LNCAP (cell line): ENCODE results near the gene CEP89.

Source experiments
- TF ChIP-seq, protein P1 (sequence below): fragments of 450-650 bp; IDR thresholded peaks from 2 replicates; pipeline ENCODE4 v1.5.1; 2017; ENCODE audit warnings: mild to moderate bottlenecking

CEP89 gene

DNA sequence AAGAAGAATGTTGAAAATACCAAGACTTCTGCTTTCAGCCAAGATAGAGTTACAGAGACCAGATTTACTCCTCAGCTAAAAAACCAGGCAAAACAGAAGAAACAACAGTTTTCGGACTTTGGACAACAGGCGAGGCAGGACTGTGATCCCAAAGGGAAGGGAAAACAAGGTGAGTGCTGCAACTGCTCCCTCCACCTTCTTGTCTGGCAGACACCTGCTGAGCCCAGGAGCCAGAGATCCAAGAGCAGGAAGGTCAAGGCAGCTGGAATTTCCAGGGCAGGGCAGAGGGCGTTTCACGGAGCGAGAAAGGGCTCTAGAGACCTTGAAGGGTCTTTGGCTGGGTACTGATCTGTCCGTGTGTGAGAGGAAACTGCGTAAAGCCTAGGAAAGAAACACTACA, 69.3 kb downstream of the CEP89 start:
- TF ChIP-seq, protein P1, sequence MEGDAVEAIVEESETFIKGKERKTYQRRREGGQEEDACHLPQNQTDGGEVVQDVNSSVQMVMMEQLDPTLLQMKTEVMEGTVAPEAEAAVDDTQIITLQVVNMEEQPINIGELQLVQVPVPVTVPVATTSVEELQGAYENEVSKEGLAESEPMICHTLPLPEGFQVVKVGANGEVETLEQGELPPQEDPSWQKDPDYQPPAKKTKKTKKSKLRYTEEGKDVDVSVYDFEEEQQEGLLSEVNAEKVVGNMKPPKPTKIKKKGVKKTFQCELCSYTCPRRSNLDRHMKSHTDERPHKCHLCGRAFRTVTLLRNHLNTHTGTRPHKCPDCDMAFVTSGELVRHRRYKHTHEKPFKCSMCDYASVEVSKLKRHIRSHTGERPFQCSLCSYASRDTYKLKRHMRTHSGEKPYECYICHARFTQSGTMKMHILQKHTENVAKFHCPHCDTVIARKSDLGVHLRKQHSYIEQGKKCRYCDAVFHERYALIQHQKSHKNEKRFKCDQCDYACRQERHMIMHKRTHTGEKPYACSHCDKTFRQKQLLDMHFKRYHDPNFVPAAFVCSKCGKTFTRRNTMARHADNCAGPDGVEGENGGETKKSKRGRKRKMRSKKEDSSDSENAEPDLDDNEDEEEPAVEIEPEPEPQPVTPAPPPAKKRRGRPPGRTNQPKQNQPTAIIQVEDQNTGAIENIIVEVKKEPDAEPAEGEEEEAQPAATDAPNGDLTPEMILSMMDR: no peak

DNA sequence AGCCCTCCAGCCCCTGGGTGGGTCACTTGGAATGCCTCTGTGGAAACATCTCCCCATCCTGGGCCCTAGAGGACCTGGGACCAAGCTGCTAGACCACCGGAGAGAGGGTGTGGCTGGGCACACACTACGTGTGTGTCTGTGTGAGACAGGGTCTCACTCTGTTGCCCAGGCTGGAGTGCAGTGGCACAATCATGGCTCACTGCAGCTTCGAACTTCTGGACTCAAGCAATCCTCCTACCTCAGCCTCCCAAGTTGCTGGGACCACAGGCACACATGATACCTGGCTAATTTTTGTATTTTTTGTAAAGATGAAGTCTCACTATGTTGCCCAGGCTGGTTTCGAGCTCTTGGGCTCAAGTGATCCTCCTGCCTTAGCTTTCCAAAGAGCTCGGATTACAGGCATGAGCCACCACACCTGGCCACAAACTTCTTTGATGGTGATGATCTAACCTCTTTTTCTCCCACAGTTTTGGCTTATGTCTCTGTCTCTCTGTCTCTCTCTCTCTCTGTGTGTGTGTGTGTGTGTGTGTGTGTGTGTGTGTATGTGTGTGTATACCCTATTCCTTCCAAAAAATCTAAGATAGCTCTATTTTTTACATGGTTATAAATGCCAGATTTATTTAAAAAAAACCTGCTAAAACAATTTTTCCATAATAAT, 70.1 kb downstream of the CEP89 start:
- TF ChIP-seq, protein P1: no peak

DNA sequence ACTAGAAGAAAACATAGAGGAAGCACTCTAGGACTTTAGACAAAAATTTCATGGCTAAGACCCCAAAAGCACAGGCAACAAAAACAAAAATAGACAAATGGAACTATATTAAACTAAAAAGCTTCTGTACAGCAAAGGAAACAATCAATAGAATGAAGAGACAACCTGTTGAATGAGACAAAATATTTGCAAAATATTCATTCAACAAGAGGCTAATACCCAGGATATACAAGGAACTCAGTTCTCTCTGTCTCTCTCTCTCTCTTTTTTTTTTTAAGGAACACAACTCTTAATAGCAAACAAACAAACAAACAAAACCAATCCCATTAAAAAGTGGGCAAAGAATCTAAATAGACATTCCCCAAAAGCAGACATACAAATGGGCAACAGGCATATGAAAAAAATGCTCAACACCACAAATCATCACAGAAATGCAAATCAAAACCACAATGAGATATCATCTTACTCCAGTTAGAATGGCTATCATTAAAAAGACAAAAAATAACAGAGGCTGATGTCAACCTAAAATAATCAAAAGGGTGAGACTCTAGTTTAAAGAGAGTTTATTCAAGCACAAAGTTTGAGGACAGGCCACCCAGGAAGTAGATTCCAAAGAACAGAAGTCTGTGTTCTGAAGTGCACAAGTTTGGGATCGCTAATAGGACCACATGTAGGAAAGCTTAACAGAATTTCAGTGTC, 75.1 kb downstream of the CEP89 start:
- TF ChIP-seq, protein P1: no peak

DNA sequence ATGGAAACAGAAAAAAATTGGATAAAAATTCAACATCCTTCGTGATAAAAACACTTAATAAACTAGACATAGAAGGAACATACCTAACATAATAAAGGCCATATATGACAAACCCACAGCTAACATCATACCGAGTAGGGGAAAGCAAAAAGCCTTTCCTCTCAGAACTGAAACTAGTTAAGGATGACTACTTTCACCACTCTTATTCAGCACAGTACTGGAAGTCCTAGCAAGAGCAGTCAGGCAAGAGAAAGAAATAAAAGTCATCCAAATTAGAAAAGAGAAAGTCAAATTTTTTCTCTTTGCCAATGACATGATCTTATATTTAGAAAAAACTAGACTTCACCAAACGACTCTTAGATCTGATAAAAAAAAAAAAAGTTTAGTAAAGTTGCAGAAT, 76.4 kb downstream of the CEP89 start:
- TF ChIP-seq, protein P1: no peak

DNA sequence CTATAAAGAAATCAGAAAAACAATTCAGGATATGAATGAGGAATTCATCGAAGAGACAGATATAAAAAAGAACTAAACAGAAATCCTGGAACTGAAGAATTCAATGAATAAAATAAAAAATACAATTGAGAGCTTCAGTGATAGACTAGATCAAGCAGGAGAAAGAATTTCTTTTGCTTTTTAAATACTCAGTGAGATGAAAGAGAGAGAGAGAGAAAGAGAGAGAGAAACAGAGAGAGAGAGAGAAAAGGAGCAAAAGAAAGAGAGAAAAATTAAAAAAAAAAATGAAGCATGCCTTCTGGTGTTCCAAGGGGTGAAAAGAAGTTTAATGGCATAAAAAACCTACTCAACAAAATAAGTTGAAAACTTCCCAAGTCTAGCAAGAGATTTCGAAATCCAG, 80.1 kb downstream of the CEP89 start:
- TF ChIP-seq, protein P1: no peak

DNA sequence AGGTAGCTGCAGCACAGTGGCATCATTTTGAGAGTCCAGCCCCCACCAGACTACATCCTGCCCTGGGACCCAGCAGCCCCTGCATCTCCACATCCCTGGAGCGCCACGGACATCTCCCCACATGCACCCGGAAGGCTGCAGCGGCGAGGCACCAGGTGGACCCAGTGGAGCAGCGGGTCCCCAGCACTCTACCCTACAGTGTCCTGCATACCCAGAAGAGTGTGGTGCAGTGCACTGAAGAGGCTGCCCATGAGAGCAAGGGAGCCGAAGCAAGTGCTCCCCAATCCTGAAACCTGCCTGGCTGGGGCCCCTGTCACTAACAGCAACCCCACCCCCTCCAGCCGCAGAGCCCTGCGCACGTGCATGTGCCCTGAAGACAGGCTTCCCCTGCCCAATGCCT, 80.9 kb downstream of the CEP89 start:
- TF ChIP-seq, protein P1: no peak

DNA sequence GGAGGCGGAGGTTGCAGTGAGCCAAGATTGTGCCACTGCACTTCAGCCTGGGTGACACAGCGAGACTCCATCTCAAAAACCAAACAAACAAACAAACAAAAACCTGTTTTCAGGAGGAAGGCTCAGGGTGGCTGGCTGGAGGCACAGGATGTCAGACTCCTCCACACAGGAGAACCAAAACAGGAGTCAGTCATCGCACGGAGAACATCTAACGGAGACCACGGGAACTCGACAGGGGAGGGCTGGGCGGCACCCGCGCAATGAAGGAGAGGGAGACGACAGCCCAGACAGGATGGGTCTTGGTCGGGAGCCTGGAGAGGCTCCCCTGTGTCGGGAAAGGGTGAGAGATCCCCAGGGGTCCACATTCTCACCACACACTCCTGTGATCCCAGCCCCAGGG, 81.4 kb downstream of the CEP89 start:
- TF ChIP-seq, protein P1: no peak
